GM18526 (cell line): ENCODE measurements around the gene KLF16.

Experiments
- POLR2A ChIP-seq: IDR thresholded peaks from 3 replicates; pipeline ENCODE4 v1.6.1; 2011; ENCODE audit not compliant: insufficient read length; ENCODE audit errors: extremely low read depth

Gene KLF16

DNA sequence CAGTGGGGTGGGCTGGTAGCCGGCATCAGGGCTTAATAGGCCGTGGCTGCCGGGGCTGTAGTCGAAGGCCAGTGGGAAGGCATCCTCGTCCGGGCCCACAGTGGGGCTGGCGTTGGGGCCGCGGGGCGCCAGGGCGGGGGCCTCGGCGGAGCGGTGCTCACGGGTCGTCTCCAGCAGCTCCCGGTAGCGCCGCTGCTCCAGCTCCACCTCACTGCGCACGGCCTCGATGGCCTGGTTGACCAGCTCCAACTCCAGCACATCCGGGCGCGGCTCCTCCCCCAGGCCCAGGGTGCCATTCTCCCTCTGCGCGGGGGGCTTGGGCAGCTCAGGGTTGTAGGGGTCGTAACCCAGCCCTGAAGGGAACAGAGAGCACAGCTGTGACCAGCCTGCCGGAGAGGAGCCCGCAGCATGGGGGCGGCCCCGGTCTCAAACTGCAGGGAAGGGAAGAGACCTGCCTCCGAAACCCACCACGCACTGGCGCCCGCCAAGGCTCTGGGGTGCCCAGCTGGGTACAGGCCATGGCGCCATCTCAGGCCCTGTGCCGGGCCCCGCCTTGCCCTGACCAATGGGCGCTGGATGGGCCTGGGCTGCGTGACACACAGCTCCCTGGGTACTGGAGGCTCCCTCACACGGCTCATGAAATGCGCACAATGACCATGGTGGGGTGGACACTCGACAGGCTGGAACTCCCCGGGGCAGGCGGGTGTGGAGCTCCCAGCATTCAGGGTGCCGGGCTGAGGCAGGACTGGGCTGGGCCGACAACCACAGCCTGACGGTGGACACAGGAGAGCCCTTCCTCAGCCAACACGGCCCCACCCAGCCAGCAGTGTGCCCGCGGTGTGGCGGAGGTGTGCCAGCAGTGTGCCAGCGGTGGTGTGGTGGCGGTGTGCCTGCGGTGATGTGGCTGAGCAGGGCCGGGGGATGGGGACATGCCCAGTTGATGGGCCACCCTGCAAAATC is 34.8 kb downstream of the KLF16 start:
- no peak for TF ChIP-seq POLR2A

DNA sequence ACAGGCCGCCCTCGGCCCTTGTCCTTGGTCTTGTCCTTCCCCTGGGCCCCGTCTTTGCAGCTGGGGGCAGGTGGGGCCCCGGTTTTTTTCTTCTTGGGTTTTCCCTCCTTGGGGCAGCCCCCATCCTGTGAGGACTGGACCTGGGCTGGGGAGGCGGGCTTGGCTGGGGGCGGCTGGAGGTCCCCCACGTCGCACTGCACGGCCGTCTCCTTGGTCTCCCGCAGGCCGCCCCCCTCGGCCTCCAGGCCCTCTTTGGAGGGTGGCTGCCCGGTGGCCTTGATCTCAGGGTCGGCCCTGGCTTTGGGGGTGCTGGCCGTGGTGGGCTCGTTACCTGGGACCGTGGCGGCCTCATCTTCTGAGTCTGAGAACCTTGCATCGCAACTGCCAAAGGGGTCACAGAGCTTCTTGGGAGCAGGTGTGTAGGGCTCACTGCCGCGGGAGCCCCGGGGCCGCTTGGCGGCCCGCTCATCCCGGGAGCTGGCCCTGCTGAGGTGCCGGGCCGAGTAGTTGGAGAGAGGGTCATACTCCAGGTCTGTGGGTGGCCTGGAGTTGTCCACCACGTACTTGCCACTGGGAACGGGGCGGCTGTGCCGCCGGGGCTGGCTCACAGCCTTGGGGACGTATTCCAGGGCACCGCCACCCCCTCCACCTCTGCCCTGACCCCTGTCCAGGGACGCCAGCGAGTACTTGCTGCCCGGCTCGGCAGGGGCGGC is 35.7 kb downstream of the KLF16 start:
- TF ChIP-seq POLR2A, result no peak

- TF ChIP-seq POLR2A, result no peak
Measured at GRCh38 chr19:1826557-1827521, 36.5 kb downstream of the KLF16 start.

DNA sequence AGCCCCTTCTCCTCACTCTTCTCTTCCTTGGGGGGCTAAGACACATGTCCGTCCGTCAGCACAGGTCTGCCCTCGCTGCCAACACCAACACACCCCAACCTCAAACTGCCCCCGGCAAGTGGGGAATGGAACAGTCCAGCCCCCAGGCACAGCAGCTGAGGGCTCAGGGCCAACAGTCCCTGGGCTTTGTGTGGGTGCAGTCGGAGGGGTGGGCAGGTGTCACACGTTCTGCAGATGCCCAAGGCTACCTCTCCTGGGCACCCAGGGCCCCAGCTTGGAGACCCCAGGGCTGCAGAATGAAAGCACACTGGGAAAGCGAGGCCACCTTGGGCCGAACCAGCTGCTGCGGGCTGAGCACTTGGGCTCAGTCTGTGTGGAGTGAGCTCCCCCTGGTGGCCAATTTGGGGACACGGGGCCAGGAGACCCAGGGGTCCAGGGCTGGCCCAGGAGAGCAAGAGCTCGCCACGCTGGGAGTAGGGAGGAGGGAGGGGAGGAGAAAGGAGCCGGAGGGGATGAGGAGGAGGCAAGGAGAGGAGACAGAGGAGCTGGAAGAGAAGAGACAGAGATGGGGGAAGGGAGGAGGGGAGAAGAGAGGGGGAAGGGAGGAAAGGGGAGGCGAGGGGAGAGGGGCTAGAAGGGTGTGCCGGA is 37.3 kb downstream of the KLF16 start:
- no peak for TF ChIP-seq POLR2A

GRCh38 chr19:1824252-1824622 is 39.1 kb downstream of the KLF16 start:
- no peak for TF ChIP-seq POLR2A

DNA sequence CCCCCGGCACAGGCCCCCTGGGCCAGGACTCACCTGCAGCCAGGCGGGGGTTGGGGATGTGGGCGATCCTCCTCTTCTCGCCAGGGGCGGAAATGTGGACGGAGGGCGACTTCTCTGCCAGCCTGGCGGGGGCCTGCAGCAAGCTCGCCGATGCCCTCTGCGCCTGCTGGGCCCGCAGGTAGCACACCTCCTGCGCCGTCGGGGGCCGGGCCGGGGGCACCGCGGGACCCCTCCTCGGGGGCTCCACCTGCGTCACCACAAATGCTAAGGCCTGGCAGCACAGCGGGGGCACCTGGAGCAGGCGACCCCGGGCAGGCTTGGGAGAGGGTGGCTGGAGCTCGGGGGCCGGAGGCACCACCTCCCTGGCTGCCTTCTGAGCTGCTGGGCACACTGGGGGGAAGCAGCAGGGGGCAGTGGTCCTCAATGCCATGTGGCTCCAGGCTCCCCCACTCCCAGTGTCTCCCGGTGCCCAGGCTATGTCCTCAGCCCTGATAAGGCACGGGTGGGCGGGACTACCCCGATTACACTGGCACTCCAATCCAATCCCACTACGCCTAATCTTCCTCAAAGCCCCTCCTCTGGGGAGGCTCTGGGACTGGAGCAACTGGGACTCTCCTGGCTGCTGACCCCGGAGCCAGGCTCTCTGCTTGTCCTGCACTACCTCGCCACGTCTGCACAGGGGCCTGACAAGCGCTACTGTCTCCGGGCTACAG is 39.7 kb downstream of the KLF16 start:
- TF ChIP-seq POLR2A, result no peak

DNA sequence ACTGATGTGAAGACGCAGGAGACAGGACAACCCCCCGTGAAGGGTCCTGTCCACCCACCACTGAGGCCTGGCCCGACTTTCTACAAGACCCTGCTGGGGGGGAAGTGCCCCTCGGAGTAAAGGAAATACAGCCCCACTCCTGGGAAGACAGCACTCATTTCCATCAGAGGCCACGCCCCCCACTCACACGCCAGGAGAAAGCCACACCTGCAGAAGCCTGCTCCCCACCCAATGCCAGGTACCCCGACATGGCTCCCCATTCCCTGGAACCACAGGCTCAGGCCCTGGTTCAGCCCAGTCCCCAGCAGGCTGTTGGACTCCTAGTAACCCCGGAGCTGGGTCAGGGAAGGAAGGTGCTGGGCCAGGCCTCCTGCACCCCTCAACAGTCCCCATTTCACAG is 40.4 kb downstream of the KLF16 start:
- TF ChIP-seq POLR2A, result no peak

- no peak for TF ChIP-seq POLR2A
Measured at GRCh38 chr19:1822210-1822609, 41.2 kb downstream of the KLF16 start.

DNA sequence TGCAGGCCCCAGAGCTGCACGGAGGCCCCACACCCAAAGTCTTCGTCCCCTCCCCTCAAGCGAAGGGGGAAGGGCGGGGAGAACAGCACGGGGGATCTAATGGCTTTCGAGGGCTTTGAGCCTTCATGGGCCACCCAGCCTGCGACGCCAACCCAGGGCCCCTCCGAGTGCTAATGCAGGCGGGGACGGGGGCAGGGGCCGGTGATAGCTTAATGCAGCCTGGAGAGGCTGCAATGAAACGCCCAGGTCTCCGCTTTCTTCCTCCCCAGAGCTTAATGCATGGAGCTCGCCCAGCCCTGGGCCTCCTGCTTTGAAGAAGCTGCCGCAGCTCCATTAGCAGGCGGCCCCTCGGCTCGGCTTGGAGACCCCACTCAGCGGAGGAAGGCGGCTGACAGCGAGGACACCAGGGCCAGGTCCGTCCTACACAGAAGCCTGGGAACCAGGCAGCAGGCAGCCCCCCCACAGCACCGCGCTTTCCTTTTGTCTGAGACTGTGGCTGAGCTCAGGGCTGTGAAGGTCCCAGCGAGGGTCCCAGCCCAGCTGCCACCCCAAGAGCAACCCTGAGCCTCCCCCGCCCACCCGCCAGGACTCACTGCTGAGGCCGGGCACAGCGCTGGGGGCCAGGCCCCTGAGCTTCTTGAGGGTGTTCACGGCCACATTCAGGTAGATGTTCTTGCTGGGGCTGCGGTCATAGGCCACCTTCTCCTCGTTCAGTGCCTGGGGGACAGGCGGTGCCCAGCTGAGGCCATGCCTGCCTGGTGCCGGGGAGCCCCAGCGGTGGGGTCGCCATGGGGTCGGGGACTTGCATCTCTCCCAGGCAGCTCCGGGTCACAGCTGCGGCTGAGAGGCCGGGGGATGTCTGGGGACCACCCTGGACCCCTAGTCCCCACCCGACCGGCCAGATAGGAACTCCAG is 43.8 kb downstream of the KLF16 start:
- no peak for TF ChIP-seq POLR2A

GRCh38 chr19:1818549-1819195 is 44.7 kb downstream of the KLF16 start:
- TF ChIP-seq POLR2A, result no peak

GRCh38 chr19:1817553-1818179 is 45.7 kb downstream of the KLF16 start:
- no peak for TF ChIP-seq POLR2A

DNA sequence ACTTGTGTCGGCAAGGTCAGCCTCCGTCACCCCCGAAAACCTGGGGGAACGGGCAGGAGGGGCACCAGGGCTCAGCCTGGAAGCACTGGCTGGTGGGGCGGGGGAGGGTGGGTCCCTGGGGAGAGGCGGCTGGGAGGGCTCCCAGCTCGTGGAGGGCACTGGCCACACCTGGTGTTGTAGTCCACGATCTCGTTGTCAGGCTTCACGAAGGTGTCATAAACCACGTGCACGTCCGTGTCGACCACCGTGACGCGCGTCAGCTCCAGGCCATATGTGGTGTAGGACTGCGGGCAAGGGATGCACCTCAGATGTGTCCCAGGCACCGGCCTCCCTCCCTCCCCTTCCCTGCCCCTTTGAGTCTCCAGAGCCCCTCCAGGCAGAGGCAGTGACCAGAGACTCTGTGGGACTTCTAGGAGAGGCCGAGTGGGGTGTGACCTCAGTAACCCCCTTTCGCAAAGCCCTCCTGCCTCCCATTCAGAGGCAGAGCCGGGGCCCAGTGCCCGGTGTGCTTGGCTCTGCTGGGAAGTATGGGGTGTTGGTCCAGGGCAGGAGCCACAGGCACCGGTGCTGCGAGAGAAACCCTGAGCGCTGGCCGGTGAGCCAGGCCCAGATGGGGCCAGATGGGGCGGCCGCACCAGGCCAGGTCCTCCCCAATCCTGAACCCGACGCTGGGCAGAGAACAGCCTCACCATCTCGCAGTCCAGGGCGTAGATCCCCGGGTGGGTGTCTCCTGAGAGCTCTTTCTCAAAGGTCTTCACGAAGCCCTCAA is 46.7 kb downstream of the KLF16 start:
- TF ChIP-seq POLR2A, result no peak
